Esophagus muscularis mucosa (tissue), 4 donors: ENCODE measurements around the gene SLC45A3. TPM values are rescaled to one million over a fixed set of nuclear protein-coding genes. Genes with fewer than 3 reads are reported as not detected.

Experiments
- DNase-seq: peaks from one replicate; pipeline ENCODE4 v3.0.0-alpha.2; 2017; ENCODE audit errors: extremely low spot score
- H3K27ac ChIP-seq, 4 donors: fragments of 200-600 bp; sonication (generic); replicated peaks in 1 of 4; 1 replicate in 3 of 4; 2 replicates in 1 of 4; pipeline ENCODE4 v1.5.1; 2016 to 2019; ENCODE audit warnings: mild to moderate bottlenecking in 1 of 4
- H3K27me3 ChIP-seq, 4 donors: fragments of 200-600 bp; sonication (generic); one replicate each; pipeline versions ENCODE4 v1.5.1 to v1.6.0; 2016 to 2019
- H3K36me3 ChIP-seq, 4 donors: fragments of 200-600 bp; sonication (generic); one replicate each; pipeline ENCODE4 v1.5.1; 2016 to 2019
- H3K4me1 ChIP-seq, 4 donors: fragments of 200-600 bp; sonication (generic); one replicate each; pipeline ENCODE4 v1.5.1; 2016 to 2019
- H3K4me3 ChIP-seq, 4 donors: fragments of 200-600 bp; sonication (generic); 1 replicate in 2 of 4; 2 replicates in 2 of 4; pipeline ENCODE4 v1.5.1; 2016 to 2019; ENCODE audit warnings: mild to moderate bottlenecking in 4 of 4, moderate library complexity in 1 of 4
- H3K9me3 ChIP-seq, 4 donors: fragments of 200-600 bp; sonication (generic); 1 replicate in 3 of 4; 2 replicates in 1 of 4; pipeline ENCODE4 v1.5.1; 2016 to 2019
- CTCF ChIP-seq, 3 experiments: fragments of 200-600 bp in 2 of 3; fragments of 450-650 bp in 1 of 3; sonication (generic) in 2 of 3; IDR thresholded peaks; one replicate each; pipeline ENCODE4 v1.5.1; 2017 to 2019; ENCODE audit warnings: antibody characterized with exemption in 3 of 3, mild to moderate bottlenecking in 2 of 3, moderate library complexity in 1 of 3
- EP300 ChIP-seq: sonication (generic); formaldehyde crosslinking; IDR thresholded peaks from one replicate; pipeline ENCODE4 v1.6.1; 2017; ENCODE audit warnings: antibody characterized with exemption
- POLR2A ChIP-seq: fragments of 450-650 bp; IDR thresholded peaks from one replicate; pipeline ENCODE4 v1.6.1; 2017; ENCODE audit warnings: antibody characterized with exemption, moderate library complexity, mild to moderate bottlenecking, low read depth
- POLR2AphosphoS5 ChIP-seq, 2 donors: sonication (generic); formaldehyde crosslinking; IDR thresholded peaks; one replicate each; pipeline ENCODE4 v1.6.1; 2017; ENCODE audit warnings: antibody characterized with exemption in 2 of 2
- WGBS: methylation state at CpG from one replicate; pipeline ENCODE4 v1.1.5; 2018; 5-methylcytosine and 5-hydroxymethylcytosine counted together
- intact Hi-C: fragments of 100-400 bp; cut with DNase I; formaldehyde crosslinking; loops from one replicate; pipeline ENCODE4 v1.15.1; 2023
- total RNA-seq, 4 donors: library from RNA; depleted of rRNA; stranded (reverse); fragments of >200 nt; gene quantifications; one replicate each; pipeline versions ENCODE4 v1.1.0 to v1.2.1, GENCODE V29; 2016

The SLC45A3 gene
- total RNA-seq, 4 donors from 2014 or later, result 0.86 to 1.7 (median 1.1) TPM

GRCh38 chr1:205664399-205665017, 15.8 kb downstream of the SLC45A3 start:
- Histone ChIP-seq H3K4me3 (no peak overlapping the region), H3K27ac (no peak overlapping the region), H3K36me3 (no peaks in the 10 kb centered on the region), H3K9me3 (no peaks in the 10 kb centered on the region), H3K27me3 (peaks cover 0 to 15% (median 0%) of the 10 kb centered on the region in 4 donors), H3K4me1 (peaks cover 0 to 15% (median 5%) of the 10 kb centered on the region in 4 donors)
- intact Hi-C loops, result no loop called here
- DNase-seq, result no peak
- 77% methylated on average over 13 of the region's 19 CpGs for WGBS
- TF ChIP-seq CTCF (IDR thresholded peaks at IDR 0.05) (no peak), POLR2AphosphoS5 (IDR thresholded peaks at IDR 0.05) (no peak), EP300 (no peak), POLR2A (no peak)

- intact Hi-C loops, result no loop called here
- no peak for DNase-seq
- Histone ChIP-seq H3K4me3 (no peak overlapping the region), H3K36me3 (no peaks in the 10 kb centered on the region), H3K4me1 (peaks cover 5 to 12% (median 7%) of the 10 kb centered on the region in 4 donors), H3K27ac (no peak overlapping the region), H3K27me3 (peaks cover 0 to 7% (median 0%) of the 10 kb centered on the region in 4 donors), H3K9me3 (no peaks in the 10 kb centered on the region)
- WGBS, result 88% methylated on average over 11 of the region's 18 CpGs
- no peak for TF ChIP-seq POLR2AphosphoS5 (IDR thresholded peaks at IDR 0.05)
- TF ChIP-seq CTCF (IDR thresholded peaks at IDR 0.05), result no peak
- no peak for TF ChIP-seq POLR2A
- no peak for TF ChIP-seq EP300
These were observed 16.9 kb downstream of the SLC45A3 start for GRCh38 chr1:205663286-205663936.

- Histone ChIP-seq H3K27ac (no peak overlapping the region), H3K36me3 (no peaks in the 10 kb centered on the region), H3K27me3 (peaks cover 0 to 2% (median 0%) of the 10 kb centered on the region in 4 donors), H3K4me1 (peaks cover 5 to 7% (median 7%) of the 10 kb centered on the region in 4 donors), H3K4me3 (no peak overlapping the region), H3K9me3 (no peaks in the 10 kb centered on the region)
- 93% methylated on average over 21 of the region's 24 CpGs for WGBS
- intact Hi-C loops, result no loop called here
- DNase-seq, result no peak
- TF ChIP-seq EP300 (no peak), POLR2A (no peak)
These were observed 17.5 kb downstream of the SLC45A3 start for GRCh38 chr1:205662791-205663190.

GRCh38 chr1:205662135-205662738, 18.1 kb downstream of the SLC45A3 start:
- WGBS, result 81% methylated on average over 9 of the region's 15 CpGs
- no peak for TF ChIP-seq POLR2A
- TF ChIP-seq EP300, result no peak
- TF ChIP-seq POLR2AphosphoS5 (IDR thresholded peaks at IDR 0.05), result no peak
- TF ChIP-seq CTCF (IDR thresholded peaks at IDR 0.05), result no peak
- H3K9me3 ChIP-seq, result no peaks in the 10 kb centered on the region
- DNase-seq, result no peak
- H3K4me3 ChIP-seq, result no peak overlapping the region
- intact Hi-C loops, result no loop called here
- H3K36me3 ChIP-seq, result no peaks in the 10 kb centered on the region
- H3K4me1 ChIP-seq, result peaks cover 5 to 7% (median 7%) of the 10 kb centered on the region in 4 donors
- H3K27me3 ChIP-seq, result no peaks in the 10 kb centered on the region
- no peak overlapping the region for H3K27ac ChIP-seq

- no peaks in the 10 kb centered on the region for H3K27me3 ChIP-seq
- H3K9me3 ChIP-seq, result no peaks in the 10 kb centered on the region
- TF ChIP-seq CTCF (IDR thresholded peaks at IDR 0.05) (no peak), EP300 (no peak), POLR2A (no peak), POLR2AphosphoS5 (IDR thresholded peaks at IDR 0.05) (no peak)
- H3K36me3 ChIP-seq, result no peaks in the 10 kb centered on the region
- H3K27ac ChIP-seq, result no peak overlapping the region
- intact Hi-C loops, result no loop called here
- H3K4me1 ChIP-seq, result peaks cover 5 to 7% (median 7%) of the 10 kb centered on the region in 4 donors
- no peak overlapping the region for H3K4me3 ChIP-seq
- WGBS, result 54% methylated on average over 4 of the region's 16 CpGs
- DNase-seq, result no peak
These were observed 18.7 kb downstream of the SLC45A3 start for GRCh38 chr1:205661429-205662134.
